HG02759 (cell line): ENCODE measurements around the gene RPS6KC1.
"Not testable (repeated sequence)": the region's sequence is repeated elsewhere in the genome, so short reads cannot be mapped to it uniquely, and the experiment has no call there.

ENCODE experiments used
- ATAC-seq: cut with Tn5 transposase; IDR thresholded peaks from one replicate; pipeline ENCODE4 v1.9.1; 2021; ENCODE audit warnings: mild to moderate bottlenecking, moderate library complexity; ENCODE audit not compliant: unreplicated experiment

The RPS6KC1 gene

DNA sequence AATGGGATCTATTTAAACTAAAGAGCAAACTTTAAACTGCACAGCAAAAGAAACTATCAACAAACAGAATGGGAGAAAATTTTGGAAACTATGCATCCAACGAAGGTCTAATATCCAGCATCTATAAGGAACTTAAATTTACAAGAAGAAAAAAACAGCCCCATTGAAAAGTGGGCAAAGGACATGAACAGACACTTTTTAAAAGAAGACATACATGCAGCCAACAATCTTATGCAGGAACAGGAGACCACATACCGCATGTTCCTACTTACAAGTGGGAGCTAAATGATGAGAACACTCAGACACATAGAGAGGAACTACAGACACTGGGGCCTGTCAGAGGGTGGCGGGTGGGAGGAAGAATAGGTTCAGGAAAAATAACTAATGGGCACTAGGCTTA lies 149.6 kb downstream of the RPS6KC1 start:
- ATAC-seq, result no peak

DNA sequence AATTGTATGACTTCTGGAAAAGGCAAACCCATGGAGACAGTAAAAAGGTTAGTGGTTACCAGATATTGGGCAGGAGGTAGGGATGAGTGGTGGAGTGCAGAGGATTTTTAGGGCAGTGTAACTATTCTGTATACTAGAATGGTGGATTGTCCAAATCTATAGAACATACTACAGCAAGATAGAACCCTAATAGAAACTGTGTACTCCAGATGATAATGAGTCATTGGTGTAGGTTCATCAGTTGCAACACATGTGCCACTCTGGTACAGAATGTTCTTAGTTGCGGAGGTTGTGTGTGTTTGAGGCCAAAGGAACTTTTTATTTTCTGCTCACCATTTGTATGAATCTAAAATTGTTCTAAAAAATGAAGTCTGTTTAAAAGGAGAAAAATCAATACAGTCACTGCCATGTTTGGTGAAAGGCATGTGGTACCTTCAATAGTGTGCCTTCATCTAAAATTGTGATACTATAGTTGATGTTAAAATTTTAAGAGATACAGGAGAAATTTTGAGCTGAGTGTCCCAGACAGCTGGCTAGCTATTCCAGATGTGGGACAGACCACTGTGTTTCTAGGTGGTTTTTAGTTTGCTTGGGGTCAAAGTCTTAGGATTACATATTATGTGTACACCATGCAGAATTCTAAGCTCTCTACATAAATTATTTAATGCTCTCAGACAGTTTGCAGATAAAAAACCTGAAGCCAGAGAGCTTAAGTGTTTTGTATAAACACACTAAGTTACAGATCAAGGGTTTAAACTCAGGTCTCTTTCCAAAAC lies 150.5 kb downstream of the RPS6KC1 start:
- no peak for ATAC-seq

DNA sequence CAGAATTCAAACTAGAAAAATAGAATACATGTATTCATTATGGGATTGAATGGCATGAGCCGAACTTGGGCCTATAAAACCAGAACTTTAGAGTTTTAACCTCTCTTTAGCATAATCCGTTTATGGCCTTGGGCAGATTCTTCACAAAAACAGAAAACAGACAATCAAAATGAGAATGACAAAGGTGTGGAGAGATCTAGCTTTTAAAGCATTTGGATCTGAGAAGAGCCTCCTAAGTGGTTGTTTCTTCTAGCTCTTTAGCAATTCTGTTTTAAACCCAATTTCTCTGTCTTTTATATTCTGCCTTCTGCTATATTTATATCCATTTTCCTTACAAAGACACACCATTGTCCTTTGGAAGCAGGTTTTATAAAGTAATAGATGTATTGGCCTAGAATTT lies 160.2 kb downstream of the RPS6KC1 start:
- ATAC-seq, result no peak

DNA sequence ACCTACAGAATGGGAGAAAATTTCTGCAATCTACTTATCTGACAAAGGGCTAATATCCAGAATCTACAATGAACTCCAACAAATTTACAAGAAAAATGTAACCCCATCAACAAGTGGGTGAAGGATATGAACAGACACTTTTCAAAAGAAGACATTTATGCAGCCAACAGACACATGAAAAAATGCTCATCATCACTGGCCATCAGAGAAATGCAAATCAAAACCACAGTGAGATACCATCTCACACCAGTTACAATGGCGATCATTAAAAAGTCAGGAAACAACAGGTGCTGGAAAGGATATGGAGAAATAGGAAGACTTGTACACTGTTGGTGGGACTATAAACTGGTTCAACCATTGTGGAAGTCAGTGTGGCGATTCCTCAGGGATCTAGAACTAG lies 168.0 kb downstream of the RPS6KC1 start:
- not testable (repeated sequence) for ATAC-seq

DNA sequence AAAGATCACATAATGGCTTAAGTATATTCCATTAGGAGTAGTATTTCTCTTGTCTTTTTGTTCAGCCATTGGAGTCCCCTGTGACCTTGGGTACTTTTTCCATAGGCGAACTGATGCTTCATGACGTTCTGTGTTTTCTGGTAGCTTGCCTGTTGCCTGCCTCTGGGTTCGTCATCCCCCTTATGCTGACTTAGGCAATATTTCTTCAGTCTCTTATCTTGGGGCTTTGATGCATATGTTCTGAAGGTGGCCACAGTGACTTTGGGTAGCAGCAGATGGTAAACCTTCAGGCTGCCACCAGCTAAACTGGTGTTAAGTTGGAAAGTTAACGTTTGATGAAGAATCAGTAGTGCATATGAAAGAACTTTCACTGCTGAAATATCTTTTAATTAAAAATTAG lies 170.2 kb downstream of the RPS6KC1 start:
- no peak for ATAC-seq

DNA sequence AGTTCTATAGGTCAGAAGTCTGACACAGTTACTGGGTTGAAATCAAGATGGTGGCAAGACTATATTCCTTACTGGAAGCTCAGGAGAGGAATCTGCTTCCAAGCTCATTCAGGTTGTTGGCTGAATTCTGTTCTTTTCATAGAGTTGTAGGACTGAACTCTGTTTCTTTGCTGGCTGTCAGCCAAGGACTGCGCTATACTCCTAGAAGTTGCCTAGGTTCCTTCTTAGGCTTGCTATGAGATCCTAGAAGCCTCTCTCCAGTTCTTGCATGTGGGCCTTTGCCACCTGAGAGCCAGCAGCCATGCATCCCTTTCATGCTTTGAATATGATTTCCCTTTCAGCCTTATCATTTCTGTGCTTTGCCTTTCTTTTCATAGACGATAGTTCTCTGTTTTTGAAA lies 176.4 kb downstream of the RPS6KC1 start:
- no peak for ATAC-seq

DNA sequence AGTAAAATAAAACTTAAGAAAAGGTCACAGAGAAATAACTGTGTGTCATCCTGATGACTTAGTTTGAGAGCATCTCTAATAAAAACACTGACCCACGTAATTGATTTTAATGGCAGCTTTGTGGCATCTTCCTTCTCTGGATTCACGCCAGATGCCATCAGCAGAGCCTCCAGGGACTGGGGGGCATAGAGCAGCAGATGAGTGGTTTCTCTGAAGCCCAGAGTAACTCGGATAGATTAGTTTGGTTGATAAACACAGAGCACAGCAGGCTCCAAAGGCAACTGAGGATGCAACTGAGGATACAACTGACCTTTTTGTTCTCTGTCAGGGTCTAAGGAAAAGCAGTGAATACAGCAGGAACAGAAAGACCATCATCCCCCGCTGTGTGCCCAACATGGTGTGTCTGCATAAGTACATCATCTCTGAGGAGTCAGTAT lies 180.8 kb downstream of the RPS6KC1 start:
- ATAC-seq, result no peak

DNA sequence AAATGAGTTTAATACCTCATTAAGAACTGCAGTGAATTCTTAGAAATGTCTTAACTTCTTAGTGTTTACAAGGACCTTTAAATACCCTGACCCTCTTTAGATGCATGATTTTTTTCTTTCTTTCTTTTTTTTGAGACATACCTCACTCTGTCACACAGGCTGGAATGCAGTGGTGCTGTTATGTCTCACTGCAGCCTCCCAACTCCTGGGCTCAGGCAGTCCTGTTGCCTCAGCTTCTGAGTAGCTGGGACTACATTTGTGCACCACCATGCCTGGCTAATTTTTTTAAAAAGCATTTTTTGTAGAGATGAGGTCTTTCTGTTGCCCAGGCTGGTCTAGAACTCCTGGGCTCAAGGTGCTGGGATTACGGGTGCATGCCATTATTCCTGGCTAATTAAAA lies 191.8 kb downstream of the RPS6KC1 start:
- ATAC-seq, result no peak

DNA sequence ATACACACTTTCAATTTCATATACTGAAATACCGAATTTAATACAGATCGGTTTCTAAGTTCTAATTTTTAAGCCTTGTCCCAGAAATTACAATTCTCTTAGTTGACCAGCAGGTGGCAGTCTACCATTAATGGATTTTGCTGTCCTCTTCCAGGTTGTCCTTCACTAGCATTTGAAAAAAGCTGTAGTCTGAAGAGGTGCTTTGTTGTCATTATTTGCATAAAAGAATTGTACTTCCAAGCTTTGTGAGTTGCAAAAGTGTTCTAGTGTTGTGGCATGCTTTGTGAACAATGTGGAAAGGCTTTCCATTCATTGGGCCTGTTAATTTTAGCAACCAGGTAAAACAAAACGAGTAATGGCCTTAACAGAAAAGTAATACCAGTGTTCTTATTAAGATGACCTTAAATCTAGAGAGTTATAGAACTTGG lies 193.6 kb downstream of the RPS6KC1 start:
- peak; percentile 73 for ATAC-seq

DNA sequence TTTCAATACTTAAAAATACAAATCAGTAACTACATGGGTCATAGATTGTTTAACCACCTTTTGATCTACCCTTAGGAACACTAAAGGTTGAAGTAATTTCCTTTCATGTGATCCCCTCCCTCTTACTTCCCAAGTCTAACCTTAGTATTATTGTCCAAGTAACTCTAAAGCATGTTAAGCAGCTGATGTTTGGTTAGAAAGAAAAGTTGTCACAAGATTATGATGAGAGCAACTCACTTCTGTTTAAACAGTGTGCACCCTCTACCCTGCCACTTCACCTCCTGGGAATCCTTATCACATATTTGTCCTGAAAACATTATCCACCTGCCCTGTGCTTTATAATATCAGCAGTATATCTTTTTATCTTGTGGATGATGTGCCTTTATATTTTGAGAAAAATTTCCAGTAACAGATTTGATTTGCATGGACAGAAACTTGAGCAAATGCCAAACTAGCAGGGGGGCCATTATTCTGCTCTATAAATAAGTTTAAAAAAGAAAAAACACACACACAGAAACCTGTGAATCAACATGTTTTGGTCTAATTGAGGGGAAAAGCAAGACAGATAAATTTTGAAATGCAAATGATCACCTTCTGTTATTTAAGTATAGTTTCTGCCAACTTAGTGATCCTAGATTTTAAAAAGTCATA lies 194.3 kb downstream of the RPS6KC1 start:
- ATAC-seq, result no peak

DNA sequence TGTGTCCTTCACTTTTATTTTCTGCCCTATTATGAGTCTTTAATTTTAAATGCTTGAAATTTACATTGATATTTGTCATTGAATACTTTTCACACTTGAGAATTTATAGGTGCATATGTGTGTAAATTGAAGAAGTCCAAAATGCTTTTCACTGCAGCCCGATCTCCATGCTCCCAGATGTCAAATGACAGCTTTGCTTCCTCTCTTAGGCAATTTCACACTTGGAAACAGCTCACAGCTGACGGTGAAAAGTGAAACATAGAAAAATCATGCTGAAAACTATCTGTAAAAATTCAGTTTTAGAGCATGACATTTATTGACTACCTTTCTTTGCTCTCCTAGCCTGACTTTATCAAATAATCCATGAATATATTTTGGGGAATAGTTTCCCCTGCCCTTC lies 196.0 kb downstream of the RPS6KC1 start:
- no peak for ATAC-seq

DNA sequence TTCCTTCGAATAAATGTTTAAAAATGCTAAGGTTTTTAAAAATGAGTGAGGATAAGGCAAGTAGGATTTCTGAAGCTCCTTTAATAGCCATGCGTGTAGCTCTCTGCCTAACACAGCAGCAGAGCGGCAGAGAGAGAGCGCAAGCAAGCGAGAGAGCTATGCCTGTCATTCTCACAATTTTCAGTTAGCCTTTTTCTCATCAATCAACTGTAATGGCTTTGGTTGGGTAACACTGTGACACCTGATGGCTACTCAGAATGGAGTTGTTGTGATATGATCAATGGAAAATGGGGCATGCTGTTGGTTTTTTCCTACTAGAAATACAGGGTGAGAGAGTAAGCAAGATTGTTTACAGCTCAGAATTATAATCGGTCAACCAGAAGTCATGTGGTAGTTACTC lies 198.4 kb downstream of the RPS6KC1 start:
- no peak for ATAC-seq

DNA sequence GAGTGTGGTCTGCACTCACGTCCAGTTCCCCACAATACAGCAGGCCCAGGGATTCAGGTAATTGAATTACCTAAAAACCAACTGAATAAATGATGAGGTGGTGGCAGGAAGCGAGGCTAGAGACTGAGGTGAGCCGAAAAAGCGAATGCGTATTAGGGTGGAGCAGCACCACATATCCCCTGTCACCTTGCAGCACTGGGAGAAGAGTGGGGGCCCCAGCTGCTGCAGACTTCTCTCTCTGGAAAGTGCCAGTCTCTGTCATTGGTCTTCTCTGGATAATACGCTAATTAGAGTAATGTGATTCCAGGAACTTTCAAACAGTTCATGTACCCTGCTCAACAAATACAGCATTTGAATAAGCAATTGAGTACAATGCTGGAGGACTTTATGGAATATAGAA lies 199.0 kb downstream of the RPS6KC1 start:
- no peak for ATAC-seq

DNA sequence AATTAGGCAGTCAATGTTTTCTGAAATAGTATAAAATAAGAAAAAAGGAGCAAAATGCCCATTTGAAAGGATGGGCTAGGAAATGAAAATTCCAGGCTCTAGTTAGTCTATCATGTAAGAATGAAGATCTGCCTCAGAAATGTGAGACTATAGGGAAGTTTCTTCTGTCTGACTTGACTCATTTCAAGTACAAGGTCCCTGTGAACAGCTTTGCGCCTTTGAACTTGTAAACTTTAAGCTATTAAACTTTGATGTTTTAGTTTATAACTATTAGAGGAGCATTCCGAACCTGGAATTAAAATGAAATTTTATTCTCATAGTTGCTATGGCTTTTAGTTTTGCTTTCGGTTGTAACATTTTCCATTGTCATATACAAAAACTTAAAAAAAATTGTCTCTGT lies 199.4 kb downstream of the RPS6KC1 start:
- ATAC-seq, result no peak

DNA sequence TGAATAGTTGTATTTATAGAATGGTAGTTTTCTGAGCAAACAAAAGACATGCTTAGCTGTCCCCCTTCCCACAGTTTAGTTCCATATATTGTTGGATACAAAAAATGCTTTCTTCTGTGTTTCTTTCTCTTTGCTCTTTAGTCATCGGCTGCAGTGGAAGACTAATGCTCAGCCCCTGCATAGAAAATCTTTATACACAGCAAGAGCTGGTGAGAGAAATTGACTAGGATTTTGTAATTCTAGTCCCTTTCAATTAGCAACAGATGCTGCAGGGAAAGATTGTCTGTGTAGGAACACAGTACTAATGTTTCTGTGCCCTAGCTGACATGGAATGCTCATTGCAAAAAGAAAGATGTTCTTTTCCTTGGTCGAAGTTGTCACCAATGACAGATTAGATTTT lies 200.9 kb downstream of the RPS6KC1 start:
- ATAC-seq, result no peak

DNA sequence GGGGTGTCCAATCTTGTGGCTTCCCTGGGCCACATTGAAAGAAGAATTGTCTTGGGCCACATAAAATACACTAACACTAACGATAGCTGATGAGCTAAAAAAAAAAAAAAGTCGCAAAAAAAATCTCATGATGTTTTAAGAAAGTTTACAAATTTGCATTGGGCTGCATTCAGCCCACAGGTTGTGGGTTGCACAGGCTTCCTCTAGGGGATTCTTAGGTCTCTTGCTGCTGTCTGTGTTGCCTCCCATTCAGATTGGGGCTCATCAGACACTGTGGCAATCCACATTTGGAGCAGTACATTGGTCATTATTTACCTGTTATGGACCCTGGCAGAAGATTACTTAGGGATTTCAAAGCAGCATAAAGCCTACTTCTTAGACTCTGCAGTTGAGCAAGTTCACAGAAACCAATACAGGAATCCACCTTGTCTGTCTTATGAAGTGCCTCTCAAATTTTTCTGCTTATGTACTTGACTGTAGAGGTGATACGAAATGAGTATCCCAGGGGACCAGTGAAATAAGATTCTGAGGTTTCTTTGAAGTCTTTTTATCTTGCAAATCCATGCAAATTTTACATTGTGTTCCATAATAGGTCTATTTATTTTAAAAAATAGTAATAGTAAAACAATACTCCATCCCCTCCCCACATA lies 205.5 kb downstream of the RPS6KC1 start:
- ATAC-seq, result peak; percentile 97

DNA sequence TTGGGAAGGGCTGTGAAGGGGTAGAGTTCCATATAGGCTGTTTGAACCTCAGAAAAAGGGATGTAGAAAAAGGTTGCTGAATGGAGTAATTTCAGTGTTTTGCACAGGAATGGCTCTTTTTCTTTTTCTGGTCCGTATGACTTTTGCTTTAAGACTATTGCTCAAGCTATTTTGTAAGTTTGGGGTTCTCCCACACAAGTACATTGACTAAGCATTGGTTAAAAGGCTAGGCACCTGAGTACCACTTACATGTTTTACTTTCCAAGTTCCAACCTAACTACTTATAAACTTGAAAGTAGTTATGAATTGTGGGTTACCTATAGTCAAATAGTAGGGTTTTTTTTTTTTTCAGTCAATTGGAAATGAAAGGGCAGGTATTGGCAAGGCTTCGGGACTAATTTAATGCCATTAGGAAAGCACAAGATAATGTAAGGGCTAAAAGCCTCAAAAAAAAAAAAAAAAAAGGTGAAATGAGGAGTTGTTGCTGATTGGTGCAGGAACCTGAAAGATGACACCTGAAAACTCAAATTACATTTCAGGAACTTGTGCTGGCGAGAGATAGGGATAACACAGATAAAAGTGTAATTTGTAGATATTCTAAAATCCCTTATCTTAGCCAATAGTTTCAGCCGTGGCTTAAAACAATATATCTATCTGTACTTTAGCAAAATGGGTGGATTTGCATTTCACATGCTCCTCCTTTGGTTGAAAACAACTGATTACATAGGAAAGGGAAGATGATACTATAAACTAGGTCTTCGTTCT lies 209.5 kb downstream of the RPS6KC1 start:
- ATAC-seq, result no peak

DNA sequence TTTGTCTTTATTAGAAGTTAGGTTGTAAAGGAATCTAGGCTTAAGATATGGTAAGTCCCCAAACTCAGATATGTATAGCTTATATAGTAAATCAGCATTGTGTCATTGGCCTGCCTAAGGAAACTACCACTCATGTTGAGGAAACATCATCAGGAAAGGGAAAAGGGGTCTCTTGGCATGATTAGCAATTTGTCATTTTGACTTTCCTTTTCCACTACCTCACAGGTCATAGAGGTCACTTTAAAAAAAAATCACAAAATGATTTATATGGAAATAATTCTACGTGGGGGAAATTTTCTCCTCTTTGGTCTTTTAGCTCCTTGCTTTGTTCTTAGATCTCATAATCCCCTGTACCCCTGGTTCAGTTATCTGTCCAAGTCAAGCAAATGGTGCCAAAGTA lies 213.5 kb downstream of the RPS6KC1 start:
- no peak for ATAC-seq

DNA sequence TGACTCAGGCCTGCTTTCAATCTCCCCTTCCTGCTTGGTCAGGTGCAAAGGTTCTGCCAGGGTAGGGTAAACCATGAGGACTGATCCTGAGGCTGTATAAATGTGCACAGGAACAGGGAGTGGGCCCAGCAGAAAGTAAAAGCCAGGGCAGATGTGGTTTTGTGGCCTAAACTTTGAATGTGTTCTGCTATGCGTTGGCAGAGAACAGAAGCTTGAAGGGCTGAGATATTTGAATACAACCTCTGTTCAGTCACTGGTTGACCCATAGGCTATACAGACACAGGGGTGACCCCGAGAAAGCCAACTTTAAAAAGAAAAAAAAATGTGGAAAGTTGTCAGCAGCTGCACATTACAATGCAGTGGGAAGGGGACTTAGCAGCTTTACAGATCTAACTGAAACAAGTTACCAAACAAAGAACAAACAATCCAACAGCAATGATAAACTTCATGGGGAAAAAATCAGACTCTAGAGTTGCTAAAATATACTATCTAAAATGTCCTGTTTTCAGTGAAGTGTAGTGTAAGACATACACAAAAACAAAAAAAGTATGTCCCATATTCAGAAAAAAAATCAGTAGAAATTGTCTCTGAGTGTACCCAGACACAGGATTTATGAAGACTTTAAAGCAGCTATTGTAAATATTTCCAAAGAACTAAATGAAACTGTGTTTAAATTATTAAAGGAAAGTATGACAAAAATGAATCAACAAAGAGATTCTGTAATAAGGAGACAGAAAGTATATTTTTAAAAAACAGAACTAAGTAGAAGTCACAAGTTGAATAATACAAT lies 216.1 kb downstream of the RPS6KC1 start:
- ATAC-seq, result no peak

DNA sequence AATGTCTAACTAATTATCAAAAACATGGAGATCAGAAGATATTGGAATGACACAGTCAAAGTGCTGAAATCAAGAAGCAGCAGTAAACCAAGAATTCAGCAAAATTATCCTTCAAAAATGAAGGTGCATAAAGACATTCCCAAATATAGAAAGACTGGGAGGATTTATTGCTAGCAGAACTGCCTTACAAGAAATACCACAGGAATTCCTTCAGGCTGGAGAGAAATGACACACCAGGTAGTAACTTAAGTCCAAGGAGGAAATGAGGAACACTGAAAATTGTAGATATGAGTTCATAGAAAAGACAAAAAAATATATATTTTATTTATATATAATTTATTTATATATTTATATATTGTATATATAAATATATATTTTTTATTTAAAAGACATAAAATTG lies 217.2 kb downstream of the RPS6KC1 start:
- ATAC-seq, result no peak

DNA sequence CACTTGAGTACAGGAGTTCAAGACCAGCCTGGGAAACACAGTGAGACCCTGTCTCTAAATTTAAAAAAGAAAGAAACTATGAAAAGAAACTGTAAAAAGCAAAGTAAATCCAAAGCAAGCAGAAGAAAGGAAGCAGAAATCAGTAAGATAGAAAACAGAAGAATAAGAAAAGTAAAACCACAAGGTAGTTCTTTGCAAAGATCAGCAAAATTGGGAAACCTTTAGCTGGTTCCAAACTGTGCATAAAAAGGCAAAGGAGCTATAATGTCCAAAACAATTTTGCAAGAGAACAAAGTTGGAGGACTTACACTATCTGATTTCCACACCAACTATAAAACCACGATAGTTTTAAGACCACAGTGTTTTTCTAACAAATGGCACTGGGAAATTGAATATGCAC lies 218.8 kb downstream of the RPS6KC1 start:
- ATAC-seq, result no peak
